BLaER1 treated with 17β-estradiol and CSF1 and Interleukin-3, amounts not matched to agents 10 nM and 100 nM (cell line): ENCODE results near the gene ANAPC5.
A peak's percentile ranks its signal among the peaks of the same experiment; 100 is the strongest.
"Not testable (repeated sequence)": the region's sequence is repeated elsewhere in the genome, so short reads cannot be mapped to it uniquely, and the experiment has no call there.

ENCODE experiments used
- H3K27ac ChIP-seq, 11 experiments: shearing (Covaris generic); formaldehyde crosslinking; 2 replicates each; pipeline ENCODE4 v1.8.1; 2022
- H3K27me3 ChIP-seq, 11 experiments: shearing (Covaris generic); formaldehyde crosslinking; 2 replicates each; pipeline ENCODE4 v1.8.1; 2022
- H3K36me3 ChIP-seq, 11 experiments: shearing (Covaris generic); formaldehyde crosslinking; 2 replicates each; pipeline ENCODE4 v1.8.1; 2022
- H3K4me1 ChIP-seq, 10 experiments: shearing (Covaris generic); formaldehyde crosslinking; 2 replicates each; pipeline ENCODE4 v1.8.1; 2022
- H3K4me2 ChIP-seq, 11 experiments: shearing (Covaris generic); formaldehyde crosslinking; 2 replicates each; pipeline ENCODE4 v1.8.1; 2022
- H3K4me3 ChIP-seq, 10 experiments: shearing (Covaris generic); formaldehyde crosslinking; 2 replicates each; pipeline ENCODE4 v1.8.1; 2022
- H3K9ac ChIP-seq, 11 experiments: shearing (Covaris generic); formaldehyde crosslinking; 2 replicates each; pipeline ENCODE4 v1.8.1; 2022
- H3K9me3 ChIP-seq, 11 experiments: shearing (Covaris generic); formaldehyde crosslinking; replicated peaks in 1 of 11; 2 replicates each; pipeline ENCODE4 v1.8.1; 2022
- H4K20me1 ChIP-seq, 11 experiments: shearing (Covaris generic); formaldehyde crosslinking; 2 replicates each; pipeline ENCODE4 v1.8.1; 2022
- Cebpa-rat ChIP-seq, 11 experiments: shearing (Covaris generic); IDR thresholded peaks; 2 replicates each; pipeline ENCODE4 v1.8.1; 2022

Gene ANAPC5

GRCh38 chr12:121288158-121288845 lies 63.9 kb downstream of the ANAPC5 start:
- H3K4me1 ChIP-seq: peaks cover 36 to 66% (median 55%) of the 10 kb centered on the region in 10 experiments
- peak overlapping the region in 3 of 11 experiments; percentile 28 to 40 (median 33); a peak in 5 of 22 replicates for H3K27ac ChIP-seq
- no peaks in the 10 kb centered on the region for H3K27me3 ChIP-seq
- peak overlapping the region in 1 of 10 experiments; percentile 23; a peak in 1 of 20 replicates for H3K4me3 ChIP-seq
- peaks cover 12 to 93% (median 71%) of the 10 kb centered on the region in 11 experiments for H3K36me3 ChIP-seq
- H3K4me2 ChIP-seq: peak overlapping the region; percentile 28 to 85 (median 73); a peak in 21 of 22 replicates
- no peaks in the 10 kb centered on the region for H3K9me3 ChIP-seq
- TF ChIP-seq Cebpa-rat (IDR thresholded peaks at IDR 0.05): no peak
- H4K20me1 ChIP-seq: peaks cover 44 to 100% (median 85%) of the 10 kb centered on the region in 11 experiments; a peak in 21 of 22 replicates
- peak overlapping the region in 4 of 11 experiments; percentile 6 to 22 (median 14); a peak in 2 of 22 replicates for H3K9ac ChIP-seq

GRCh38 chr12:121287267-121287954 lies 64.8 kb downstream of the ANAPC5 start:
- H3K27me3 ChIP-seq: no peaks in the 10 kb centered on the region
- no peak overlapping the region for H3K4me3 ChIP-seq
- H3K27ac ChIP-seq: peak overlapping the region in 2 of 11 experiments; percentile 26 to 33; a peak in 3 of 22 replicates
- H4K20me1 ChIP-seq: peaks cover 46 to 100% (median 89%) of the 10 kb centered on the region in 11 experiments; a peak in 21 of 22 replicates
- H3K4me1 ChIP-seq: peaks cover 27 to 57% (median 46%) of the 10 kb centered on the region in 10 experiments
- H3K9ac ChIP-seq: no peak overlapping the region
- no peak for TF ChIP-seq Cebpa-rat (IDR thresholded peaks at IDR 0.05)
- H3K4me2 ChIP-seq: peak overlapping the region in 10 of 11 experiments; percentile 32 to 85 (median 75); a peak in 18 of 22 replicates
- H3K36me3 ChIP-seq: peaks cover 18 to 94% (median 78%) of the 10 kb centered on the region in 11 experiments
- no peaks in the 10 kb centered on the region for H3K9me3 ChIP-seq

- Histone ChIP-seq H3K27me3 (no peaks in the 10 kb centered on the region), H3K4me2 (no peak overlapping the region), H3K9me3 (no peaks in the 10 kb centered on the region), H3K9ac (no peak overlapping the region), H3K4me1 (peaks cover 22 to 47% (median 32%) of the 10 kb centered on the region in 10 experiments), H3K4me3 (no peak overlapping the region), H3K27ac (no peak overlapping the region; a peak in 1 of 22 replicates), H3K36me3 (peaks cover 27 to 93% (median 76%) of the 10 kb centered on the region in 11 experiments), H4K20me1 (peaks cover 59 to 100% (median 90%) of the 10 kb centered on the region in 11 experiments; a peak in 21 of 22 replicates)
- TF ChIP-seq Cebpa-rat (IDR thresholded peaks at IDR 0.05): no peak
These were observed 66.4 kb downstream of the ANAPC5 start for GRCh38 chr12:121285856-121286255.

GRCh38 chr12:121284551-121285390 lies 67.4 kb downstream of the ANAPC5 start:
- H3K9ac ChIP-seq: no peak overlapping the region
- H3K4me2 ChIP-seq: no peak overlapping the region
- H4K20me1 ChIP-seq: peaks cover 56 to 100% (median 83%) of the 10 kb centered on the region in 11 experiments; a peak in 21 of 22 replicates
- no peaks in the 10 kb centered on the region for H3K9me3 ChIP-seq
- no peak overlapping the region for H3K4me3 ChIP-seq
- no peak overlapping the region for H3K27ac ChIP-seq
- peaks cover 22 to 41% (median 29%) of the 10 kb centered on the region in 10 experiments for H3K4me1 ChIP-seq
- TF ChIP-seq Cebpa-rat (IDR thresholded peaks at IDR 0.05): no peak
- H3K36me3 ChIP-seq: peaks cover 27 to 85% (median 67%) of the 10 kb centered on the region in 11 experiments
- no peaks in the 10 kb centered on the region for H3K27me3 ChIP-seq

GRCh38 chr12:121283841-121284240 lies 68.4 kb downstream of the ANAPC5 start:
- no peak overlapping the region; a peak in 1 of 22 replicates for H3K9ac ChIP-seq
- H3K27me3 ChIP-seq: no peaks in the 10 kb centered on the region
- no peak overlapping the region for H3K4me2 ChIP-seq
- TF ChIP-seq Cebpa-rat (IDR thresholded peaks at IDR 0.05): no peak
- peaks cover 56 to 100% (median 90%) of the 10 kb centered on the region in 11 experiments; a peak in 21 of 22 replicates for H4K20me1 ChIP-seq
- H3K9me3 ChIP-seq: no peaks in the 10 kb centered on the region; a peak in 1 of 22 replicates
- no peak overlapping the region for H3K27ac ChIP-seq
- H3K4me3 ChIP-seq: no peak overlapping the region
- peaks cover 14 to 38% (median 20%) of the 10 kb centered on the region in 10 experiments for H3K4me1 ChIP-seq
- peaks cover 35 to 86% (median 72%) of the 10 kb centered on the region in 11 experiments for H3K36me3 ChIP-seq

GRCh38 chr12:121283388-121283787 lies 68.8 kb downstream of the ANAPC5 start:
- H3K9me3 ChIP-seq: no peaks in the 10 kb centered on the region; a peak in 1 of 22 replicates
- no peak overlapping the region for H3K4me2 ChIP-seq
- no peak for TF ChIP-seq Cebpa-rat (IDR thresholded peaks at IDR 0.05)
- no peak overlapping the region for H3K4me3 ChIP-seq
- H3K27ac ChIP-seq: no peak overlapping the region
- H3K4me1 ChIP-seq: peaks cover 9 to 38% (median 15%) of the 10 kb centered on the region in 10 experiments
- H3K27me3 ChIP-seq: no peaks in the 10 kb centered on the region
- H4K20me1 ChIP-seq: peaks cover 57 to 100% (median 91%) of the 10 kb centered on the region in 11 experiments; a peak in 21 of 22 replicates
- no peak overlapping the region; a peak in 1 of 22 replicates for H3K9ac ChIP-seq
- H3K36me3 ChIP-seq: peaks cover 40 to 90% (median 77%) of the 10 kb centered on the region in 11 experiments

GRCh38 chr12:121282910-121283309 lies 69.3 kb downstream of the ANAPC5 start:
- H3K4me1 ChIP-seq: peaks cover 5 to 38% (median 10%) of the 10 kb centered on the region in 10 experiments; a peak in 19 of 20 replicates
- H4K20me1 ChIP-seq: peaks cover 57 to 100% (median 91%) of the 10 kb centered on the region in 11 experiments; a peak in 21 of 22 replicates
- not testable (repeated sequence) for H3K27ac ChIP-seq, H3K4me3 ChIP-seq, H3K9me3 ChIP-seq, H3K9ac ChIP-seq, H3K27me3 ChIP-seq, H3K4me2 ChIP-seq
- peaks cover 40 to 91% (median 80%) of the 10 kb centered on the region in 11 experiments for H3K36me3 ChIP-seq

GRCh38 chr12:121282072-121282742 lies 70.0 kb downstream of the ANAPC5 start:
- Histone ChIP-seq H3K4me1 (peaks cover 0 to 38% (median 7%) of the 10 kb centered on the region in 10 experiments; a peak in 16 of 20 replicates), H3K27me3 (no peaks in the 10 kb centered on the region), H3K27ac (peak overlapping the region in 1 of 11 experiments; percentile 11; a peak in 1 of 22 replicates), H3K9me3 (peaks cover 0 to 7% (median 0%) of the 10 kb centered on the region in 11 experiments; a peak in 1 of 22 replicates), H3K36me3 (peaks cover 40 to 91% (median 82%) of the 10 kb centered on the region in 11 experiments), H4K20me1 (peaks cover 55 to 100% (median 91%) of the 10 kb centered on the region in 11 experiments; a peak in 21 of 22 replicates), H3K9ac (0 out of 22 replicates have a peak overlapping the region, but pooled peaks of 1 of the 11 experiments have one; percentile 8), H3K4me2 (no peak overlapping the region), H3K4me3 (no peak overlapping the region)
- TF ChIP-seq Cebpa-rat (IDR thresholded peaks at IDR 0.05): no peak

GRCh38 chr12:121281116-121281515 lies 71.1 kb downstream of the ANAPC5 start:
- H3K4me2 ChIP-seq, H3K9ac ChIP-seq, H3K9me3 ChIP-seq, H3K4me3 ChIP-seq, H3K27me3 ChIP-seq, H3K27ac ChIP-seq: not testable (repeated sequence)
- H4K20me1 ChIP-seq: peaks cover 51 to 100% (median 90%) of the 10 kb centered on the region in 11 experiments; a peak in 21 of 22 replicates
- peaks cover 43 to 88% (median 81%) of the 10 kb centered on the region in 11 experiments for H3K36me3 ChIP-seq
- peaks cover 0 to 37% (median 8%) of the 10 kb centered on the region in 10 experiments; a peak in 10 of 20 replicates for H3K4me1 ChIP-seq

- H3K4me3 ChIP-seq, H3K27ac ChIP-seq, H3K9ac ChIP-seq, H3K9me3 ChIP-seq, H3K4me2 ChIP-seq, H3K27me3 ChIP-seq: not testable (repeated sequence)
- Histone ChIP-seq H3K4me1 (peaks cover 0 to 37% (median 8%) of the 10 kb centered on the region in 10 experiments; a peak in 10 of 20 replicates), H4K20me1 (peaks cover 49 to 100% (median 84%) of the 10 kb centered on the region in 11 experiments; a peak in 21 of 22 replicates), H3K36me3 (peaks cover 49 to 88% (median 82%) of the 10 kb centered on the region in 11 experiments)
These were observed 71.7 kb downstream of the ANAPC5 start for GRCh38 chr12:121280531-121280930.
